Measurements from ENCODE around the gene ZNF93. TPM values are rescaled to one million over a fixed set of nuclear protein-coding genes. Genes with fewer than 3 reads are reported as not detected.

ZNF93 gene
- total RNA-seq, 1 donor from 2014 or later: 14.9 TPM

DNA sequence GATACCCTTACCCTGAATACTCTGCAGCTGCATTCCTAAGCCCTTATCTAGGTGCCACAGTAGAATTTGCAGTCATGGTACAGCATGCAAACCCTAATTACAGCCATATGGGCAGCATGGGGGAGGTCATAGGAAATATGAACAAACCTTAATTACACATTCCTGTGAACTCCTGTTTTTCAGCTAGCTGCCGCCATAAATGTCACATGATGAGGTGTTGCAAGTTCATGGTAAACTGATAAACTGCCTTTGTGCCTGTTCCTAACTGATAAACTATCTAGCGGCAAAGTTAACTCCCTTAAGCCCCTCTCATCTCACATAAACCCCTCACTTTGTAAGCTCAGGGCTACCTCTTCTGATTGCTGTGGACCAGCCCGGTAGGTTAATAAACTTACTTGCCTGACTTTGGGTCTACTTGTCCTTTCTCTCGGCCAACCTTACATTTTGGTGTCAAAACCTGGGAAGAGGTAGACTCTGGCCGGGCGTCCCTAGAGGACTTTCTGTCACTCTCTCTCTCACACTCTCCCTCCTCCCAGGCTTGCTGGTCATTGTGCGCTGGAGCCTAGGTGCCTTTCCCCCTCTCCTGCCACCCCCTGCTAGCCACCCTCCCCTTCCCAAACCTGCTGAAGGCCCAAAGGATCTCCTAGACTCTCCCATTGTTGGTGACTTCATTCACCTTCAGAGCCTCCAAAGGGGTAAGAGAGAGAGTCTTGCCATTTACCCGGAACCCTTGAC lies 43.3 kb downstream of the ZNF93 start:
- intact Hi-C loops (cut with micrococcal nuclease): no loop called here
- ChIA-PET CTCF (interaction anchor here (0.5 kb wide), 1 partner anchor 18 kb away, joined by 3 read pairs; no protein-coding TSS in a partner anchor), POLR2A (no interaction called here)
- no peaks in the 10 kb centered on the region for H3K27me3 Mint-ChIP-seq
- TF ChIP-seq, protein P1, sequence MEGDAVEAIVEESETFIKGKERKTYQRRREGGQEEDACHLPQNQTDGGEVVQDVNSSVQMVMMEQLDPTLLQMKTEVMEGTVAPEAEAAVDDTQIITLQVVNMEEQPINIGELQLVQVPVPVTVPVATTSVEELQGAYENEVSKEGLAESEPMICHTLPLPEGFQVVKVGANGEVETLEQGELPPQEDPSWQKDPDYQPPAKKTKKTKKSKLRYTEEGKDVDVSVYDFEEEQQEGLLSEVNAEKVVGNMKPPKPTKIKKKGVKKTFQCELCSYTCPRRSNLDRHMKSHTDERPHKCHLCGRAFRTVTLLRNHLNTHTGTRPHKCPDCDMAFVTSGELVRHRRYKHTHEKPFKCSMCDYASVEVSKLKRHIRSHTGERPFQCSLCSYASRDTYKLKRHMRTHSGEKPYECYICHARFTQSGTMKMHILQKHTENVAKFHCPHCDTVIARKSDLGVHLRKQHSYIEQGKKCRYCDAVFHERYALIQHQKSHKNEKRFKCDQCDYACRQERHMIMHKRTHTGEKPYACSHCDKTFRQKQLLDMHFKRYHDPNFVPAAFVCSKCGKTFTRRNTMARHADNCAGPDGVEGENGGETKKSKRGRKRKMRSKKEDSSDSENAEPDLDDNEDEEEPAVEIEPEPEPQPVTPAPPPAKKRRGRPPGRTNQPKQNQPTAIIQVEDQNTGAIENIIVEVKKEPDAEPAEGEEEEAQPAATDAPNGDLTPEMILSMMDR (IDR thresholded peaks at IDR 0.05): no peak
- ATAC-seq (ENCODE audit: low read depth): no peak
- DNase-seq: no peak
- no peak overlapping the region for H3K27ac Mint-ChIP-seq
- H3K4me1 Mint-ChIP-seq: no peaks in the 10 kb centered on the region
- no peaks in the 10 kb centered on the region for H3K36me3 Mint-ChIP-seq (ENCODE audit: low read depth)
- H3K9me3 Mint-ChIP-seq: peaks cover 7% of the 10 kb centered on the region
- H3K4me3 Mint-ChIP-seq: no peak overlapping the region

DNA sequence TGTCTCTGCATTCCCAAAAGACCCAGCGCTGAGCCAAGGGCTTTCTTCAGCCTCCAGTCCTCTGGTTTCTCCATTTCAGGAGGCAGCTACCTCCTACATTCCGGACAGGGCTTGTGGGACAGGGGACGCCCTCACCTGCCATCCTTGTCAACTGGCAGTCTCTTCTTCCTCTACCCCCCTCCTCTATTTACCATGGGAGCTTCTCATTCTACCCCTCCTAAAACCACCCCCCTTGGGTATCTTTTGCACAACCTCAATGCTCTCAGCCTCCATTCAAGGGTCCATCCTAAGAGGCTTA lies 43.8 kb downstream of the ZNF93 start:
- POLR2A ChIA-PET: no interaction called here
- ATAC-seq (ENCODE audit: low read depth): no peak
- Mint-ChIP-seq H3K9me3 (peaks cover 7% of the 10 kb centered on the region), H3K4me1 (no peaks in the 10 kb centered on the region), H3K27me3 (no peaks in the 10 kb centered on the region), H3K4me3 (no peak overlapping the region), H3K27ac (no peak overlapping the region), H3K36me3 (ENCODE audit: low read depth) (no peaks in the 10 kb centered on the region)
- TF ChIP-seq, protein P1 (IDR thresholded peaks at IDR 0.05): no peak
- DNase-seq: no peak
- CTCF ChIA-PET: interaction anchor here (0.5 kb wide), 1 partner anchor 19 kb away, joined by 3 read pairs; no protein-coding TSS in a partner anchor
- intact Hi-C loops (cut with micrococcal nuclease): no loop called here

DNA sequence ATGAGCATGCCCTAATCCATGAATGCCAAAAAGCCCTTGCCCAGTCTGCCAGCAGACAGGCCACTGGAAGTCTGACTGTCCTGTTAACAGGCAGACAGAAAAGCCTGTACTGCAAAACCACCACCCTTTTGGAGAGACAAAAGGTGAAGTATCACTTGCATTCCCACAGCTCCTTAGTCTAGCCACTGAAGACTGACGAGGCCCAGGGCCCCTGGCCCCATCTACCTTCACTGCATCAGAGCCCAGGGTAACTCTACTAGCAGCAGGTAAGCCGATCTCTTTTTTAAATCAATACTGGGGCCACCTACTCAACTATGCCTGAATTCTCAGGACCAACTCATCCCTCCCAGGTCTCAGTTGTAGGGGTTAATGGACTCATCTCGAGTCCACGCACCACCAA lies 45.5 kb downstream of the ZNF93 start:
- TF ChIP-seq, protein P1 (IDR thresholded peaks at IDR 0.05): no peak
- Mint-ChIP-seq H3K27ac (no peak overlapping the region), H3K36me3 (ENCODE audit: low read depth) (no peaks in the 10 kb centered on the region), H3K4me3 (no peak overlapping the region), H3K9me3 (peaks cover 4% of the 10 kb centered on the region), H3K27me3 (no peaks in the 10 kb centered on the region), H3K4me1 (no peaks in the 10 kb centered on the region)
- CTCF ChIA-PET: no interaction called here
- no peak for ATAC-seq (ENCODE audit: low read depth)
- POLR2A ChIA-PET: no interaction called here
- no peak for DNase-seq
- intact Hi-C loops (cut with micrococcal nuclease): no loop called here

DNA sequence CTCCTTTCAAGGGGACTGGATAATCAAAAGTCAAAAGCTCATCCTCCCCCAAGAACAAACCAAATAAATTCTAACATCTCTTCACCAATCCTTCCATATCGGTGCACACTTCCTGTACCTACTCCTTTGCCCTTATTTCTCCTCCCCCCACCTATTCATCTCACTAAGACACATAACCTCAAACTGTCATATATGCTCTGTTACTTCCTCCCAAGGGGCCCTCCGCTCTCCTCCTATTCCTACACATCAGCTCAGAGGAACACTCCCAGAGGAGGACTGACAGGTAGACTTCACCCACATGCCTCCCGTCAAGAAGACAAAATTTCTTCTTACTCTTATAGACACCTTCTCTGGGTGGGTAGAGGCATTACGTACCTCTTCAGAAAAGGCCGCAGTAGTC lies 48.1 kb downstream of the ZNF93 start:
- DNase-seq (no peak), ATAC-seq (ENCODE audit: low read depth) (no peak)
- TF ChIP-seq, protein P1 (IDR thresholded peaks at IDR 0.05): no peak
- Mint-ChIP-seq H3K36me3 (ENCODE audit: low read depth) (no peaks in the 10 kb centered on the region), H3K9me3 (peaks cover 2% of the 10 kb centered on the region), H3K27ac (no peak overlapping the region), H3K27me3 (no peaks in the 10 kb centered on the region), H3K4me3 (no peak overlapping the region), H3K4me1 (no peaks in the 10 kb centered on the region)
- intact Hi-C loops (cut with micrococcal nuclease): no loop called here
- POLR2A ChIA-PET: no interaction called here
- CTCF ChIA-PET: no interaction called here

DNA sequence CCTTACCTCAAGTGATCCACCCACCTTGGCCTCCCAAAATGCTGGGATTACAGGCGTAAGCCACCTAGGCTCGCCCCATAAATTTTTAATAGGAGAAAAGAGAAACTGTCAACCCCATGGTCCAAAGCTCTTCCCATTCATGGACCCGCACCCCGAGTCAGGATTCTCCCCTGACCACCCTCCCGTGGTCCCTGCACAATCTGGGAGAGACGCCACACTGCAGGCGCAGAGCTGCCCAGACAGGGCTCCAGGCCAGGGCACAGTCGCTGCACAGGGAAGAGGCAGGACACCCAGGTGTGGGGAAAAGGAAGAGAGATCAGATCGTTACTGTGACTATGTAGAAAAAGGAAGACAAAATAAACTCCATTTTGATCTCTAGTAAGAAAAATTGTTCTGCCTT lies 54.5 kb downstream of the ZNF93 start:
- peaks cover 7% of the 10 kb centered on the region for H3K4me1 Mint-ChIP-seq
- DNase-seq (no peak), ATAC-seq (ENCODE audit: low read depth) (no peak)
- no peaks in the 10 kb centered on the region for H3K27me3 Mint-ChIP-seq
- no peaks in the 10 kb centered on the region for H3K9me3 Mint-ChIP-seq
- ChIA-PET POLR2A (no interaction called here), CTCF (no interaction called here)
- no peak overlapping the region for H3K4me3 Mint-ChIP-seq
- intact Hi-C loops (cut with micrococcal nuclease): no loop called here
- no peak overlapping the region for H3K27ac Mint-ChIP-seq
- TF ChIP-seq, protein P1 (IDR thresholded peaks at IDR 0.05): no peak
- H3K36me3 Mint-ChIP-seq (ENCODE audit: low read depth): no peaks in the 10 kb centered on the region

Measured in activated B cell treated with CpG ODN at 0.5 μM for 24 hours (primary cell).